Nephron progenitor cell (in vitro differentiated cells): ENCODE measurements around the gene STEAP3.

Experiments
- DNase-seq: peaks from one replicate; pipeline ENCODE4 v3.0.0; 2021
- H3K27ac Mint-ChIP-seq: 2 replicates; pipeline ENCODE4 v1.8.0; 2021; ENCODE audit warnings: mild to moderate bottlenecking, moderate library complexity, mixed read lengths
- H3K27me3 Mint-ChIP-seq: 2 replicates; pipeline ENCODE4 v1.8.0; 2021; ENCODE audit warnings: mild to moderate bottlenecking, low read depth, mixed read lengths; ENCODE audit not compliant: poor library complexity
- H3K36me3 Mint-ChIP-seq: 2 replicates; pipeline ENCODE4 v1.8.0; 2021; ENCODE audit warnings: low read depth, mixed read lengths
- H3K4me1 Mint-ChIP-seq: 2 replicates; pipeline ENCODE4 v1.8.0; 2021; ENCODE audit warnings: mixed read lengths
- H3K4me3 Mint-ChIP-seq: 2 replicates; pipeline ENCODE4 v1.8.0; 2021; ENCODE audit warnings: mild to moderate bottlenecking, moderate library complexity, mixed read lengths
- H3K9me3 Mint-ChIP-seq: 2 replicates; pipeline ENCODE4 v1.8.0; 2021; ENCODE audit warnings: mild to moderate bottlenecking, moderate library complexity, mixed read lengths
- TF ChIP-seq, protein P1 (sequence below): fragments of 200-600 bp; sonication (generic); IDR thresholded peaks from 2 replicates; pipeline ENCODE4 v1.5.0; 2021; ENCODE audit warnings: antibody characterized with exemption

The STEAP3 gene

DNA sequence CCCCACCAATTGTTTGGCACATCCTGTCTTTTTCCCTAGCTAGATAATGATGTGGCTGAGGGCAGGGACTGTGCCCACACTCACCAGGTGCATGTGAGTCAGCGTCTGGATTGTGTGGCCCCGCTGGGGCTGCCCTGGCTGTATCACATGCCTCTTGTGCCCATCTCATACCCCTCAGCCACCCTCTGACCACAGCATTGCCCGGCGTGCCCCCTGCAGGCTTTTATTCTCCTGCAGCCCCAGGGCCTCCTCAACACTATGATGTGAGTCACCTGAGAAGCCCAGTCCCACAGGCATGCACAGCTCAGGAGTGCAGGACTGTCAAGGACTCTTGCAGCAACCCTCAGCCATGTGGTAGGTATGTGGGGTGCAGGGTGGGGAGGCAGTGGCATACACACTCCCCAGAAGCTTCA is 14.8 kb upstream of the STEAP3 start:
- peaks cover 30% of the 10 kb centered on the region for H3K27me3 Mint-ChIP-seq
- H3K36me3 Mint-ChIP-seq = no peaks in the 10 kb centered on the region

DNA sequence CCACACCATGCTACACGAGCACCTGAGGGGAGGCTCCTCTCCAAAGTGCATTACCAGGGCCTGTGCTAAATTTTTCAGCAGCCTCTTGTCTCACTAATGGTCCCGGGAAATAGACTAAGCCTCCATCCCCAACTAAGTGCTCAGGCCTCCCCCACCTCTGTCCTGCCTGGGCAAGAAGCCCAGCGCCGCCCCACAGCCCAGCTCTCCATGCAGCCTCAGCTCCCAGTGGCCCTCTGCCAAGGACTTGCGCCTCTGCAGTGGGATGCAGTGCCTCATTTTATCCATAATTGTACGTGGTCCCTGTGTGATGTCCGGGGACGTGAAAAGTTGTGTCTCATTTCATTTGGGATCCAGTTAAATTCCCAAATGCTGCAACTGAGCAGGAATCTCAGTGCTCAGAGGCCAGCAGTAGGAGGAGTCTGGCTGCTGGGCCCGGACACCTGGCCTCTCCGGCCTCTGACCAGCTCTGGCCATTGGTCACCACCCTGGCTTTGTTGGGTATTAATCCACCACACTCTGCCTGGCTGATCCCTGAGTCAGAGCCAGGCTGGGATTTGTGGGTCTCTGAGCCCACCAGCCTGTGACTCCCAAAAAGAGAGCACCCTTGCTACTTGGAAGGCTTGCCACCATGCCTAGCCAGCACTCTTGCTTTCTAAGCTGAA is 11.4 kb upstream of the STEAP3 start:
- H3K4me3 Mint-ChIP-seq = no peak overlapping the region
- H3K27ac Mint-ChIP-seq = no peak overlapping the region
- no peak for DNase-seq
- peaks cover 43% of the 10 kb centered on the region for H3K27me3 Mint-ChIP-seq
- H3K9me3 Mint-ChIP-seq = no peaks in the 10 kb centered on the region
- H3K36me3 Mint-ChIP-seq = no peaks in the 10 kb centered on the region
- H3K4me1 Mint-ChIP-seq = no peaks in the 10 kb centered on the region
- TF ChIP-seq, protein P1, sequence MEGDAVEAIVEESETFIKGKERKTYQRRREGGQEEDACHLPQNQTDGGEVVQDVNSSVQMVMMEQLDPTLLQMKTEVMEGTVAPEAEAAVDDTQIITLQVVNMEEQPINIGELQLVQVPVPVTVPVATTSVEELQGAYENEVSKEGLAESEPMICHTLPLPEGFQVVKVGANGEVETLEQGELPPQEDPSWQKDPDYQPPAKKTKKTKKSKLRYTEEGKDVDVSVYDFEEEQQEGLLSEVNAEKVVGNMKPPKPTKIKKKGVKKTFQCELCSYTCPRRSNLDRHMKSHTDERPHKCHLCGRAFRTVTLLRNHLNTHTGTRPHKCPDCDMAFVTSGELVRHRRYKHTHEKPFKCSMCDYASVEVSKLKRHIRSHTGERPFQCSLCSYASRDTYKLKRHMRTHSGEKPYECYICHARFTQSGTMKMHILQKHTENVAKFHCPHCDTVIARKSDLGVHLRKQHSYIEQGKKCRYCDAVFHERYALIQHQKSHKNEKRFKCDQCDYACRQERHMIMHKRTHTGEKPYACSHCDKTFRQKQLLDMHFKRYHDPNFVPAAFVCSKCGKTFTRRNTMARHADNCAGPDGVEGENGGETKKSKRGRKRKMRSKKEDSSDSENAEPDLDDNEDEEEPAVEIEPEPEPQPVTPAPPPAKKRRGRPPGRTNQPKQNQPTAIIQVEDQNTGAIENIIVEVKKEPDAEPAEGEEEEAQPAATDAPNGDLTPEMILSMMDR = no peak

More for the DNA sequence above, 14.8 kb upstream of the STEAP3 start:
- H3K4me3 Mint-ChIP-seq = no peak overlapping the region
- H3K27ac Mint-ChIP-seq = no peak overlapping the region
- H3K9me3 Mint-ChIP-seq = no peaks in the 10 kb centered on the region
- H3K4me1 Mint-ChIP-seq = no peaks in the 10 kb centered on the region
- no peak for DNase-seq
- TF ChIP-seq, protein P1 = no peak

DNA sequence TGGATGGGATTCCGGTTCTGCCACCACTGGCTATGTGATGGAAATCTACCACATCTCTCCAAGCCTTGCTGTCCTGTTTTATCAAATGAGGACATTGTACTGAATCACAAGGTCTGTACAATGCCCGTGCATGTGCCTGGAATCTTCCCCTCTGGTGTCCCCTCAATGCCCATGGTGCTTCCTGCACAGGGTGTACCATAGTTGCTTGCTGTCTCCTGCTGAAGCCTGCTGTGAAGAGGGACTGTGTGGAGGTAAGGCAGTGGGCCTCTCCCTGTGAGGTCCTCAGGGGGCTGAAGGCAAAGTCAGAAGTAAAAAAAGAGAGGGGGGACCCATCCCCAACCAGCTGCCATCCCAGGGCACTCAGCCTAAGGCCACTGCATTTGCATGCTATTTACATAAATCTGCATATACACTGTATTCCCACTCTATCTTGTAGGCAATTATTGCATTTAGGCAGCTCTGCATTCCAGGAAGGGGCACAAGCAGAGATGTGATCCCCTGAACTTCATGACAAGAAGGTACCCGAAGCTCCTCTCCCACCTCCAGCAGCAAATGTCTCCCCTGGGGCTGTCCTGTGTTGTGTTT is 9.1 kb upstream of the STEAP3 start:
- TF ChIP-seq, protein P1 = no peak
- DNase-seq = no peak
- peaks cover 34% of the 10 kb centered on the region for H3K27me3 Mint-ChIP-seq
- no peaks in the 10 kb centered on the region for H3K4me1 Mint-ChIP-seq
- no peaks in the 10 kb centered on the region for H3K9me3 Mint-ChIP-seq
- no peak overlapping the region for H3K27ac Mint-ChIP-seq
- H3K36me3 Mint-ChIP-seq = no peaks in the 10 kb centered on the region
- no peak overlapping the region for H3K4me3 Mint-ChIP-seq

DNA sequence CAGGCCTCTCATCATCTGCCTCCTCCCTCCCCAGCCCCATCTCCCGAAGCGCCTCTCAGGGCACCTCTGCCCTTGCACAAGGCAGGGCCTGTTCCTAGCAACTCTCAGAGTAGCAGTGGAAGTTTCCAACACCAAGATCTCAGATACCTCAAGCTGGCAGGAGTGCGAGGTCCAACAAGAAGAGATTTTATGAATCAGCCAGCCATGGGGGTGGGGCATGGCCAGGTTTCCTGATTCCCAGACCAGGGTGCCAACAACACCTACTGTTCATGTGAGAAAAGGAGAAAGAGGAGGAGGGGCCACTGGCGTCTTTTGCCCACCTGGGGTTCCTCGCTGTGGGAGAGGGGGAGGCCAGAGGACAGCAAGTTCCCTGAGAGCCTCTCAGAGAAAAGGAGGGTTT is 6.6 kb upstream of the STEAP3 start:
- TF ChIP-seq, protein P1 = no peak
- peaks cover 14% of the 10 kb centered on the region for H3K4me1 Mint-ChIP-seq

DNA sequence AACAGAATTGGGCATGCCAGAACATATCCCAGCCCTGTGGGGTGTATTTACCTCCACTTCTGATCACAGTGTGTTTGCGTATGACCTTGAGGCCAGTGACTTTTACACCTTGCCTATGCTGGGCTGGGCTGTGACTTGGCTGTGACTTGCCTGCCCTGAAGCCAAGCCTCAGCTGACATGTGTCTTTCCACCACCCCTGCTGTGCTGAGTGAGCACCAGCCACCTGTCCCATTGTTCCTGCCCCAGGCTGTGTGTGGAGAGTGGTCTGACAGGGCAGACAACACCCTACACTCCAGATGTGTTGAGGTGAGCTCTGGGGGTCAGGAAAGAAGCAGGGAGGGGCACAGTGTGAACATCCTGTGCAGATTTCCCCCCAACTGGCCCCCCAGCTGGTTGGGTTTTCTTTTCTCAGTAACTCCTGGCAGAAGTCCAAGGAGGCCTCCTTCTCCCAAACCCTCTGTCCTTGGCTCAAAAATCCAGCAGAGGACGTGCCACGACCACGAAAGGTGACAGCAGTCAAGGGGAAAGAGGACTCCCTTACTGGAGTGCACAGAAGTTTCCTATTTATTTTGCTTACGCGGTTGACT is 5.1 kb upstream of the STEAP3 start:
- H3K9me3 Mint-ChIP-seq = no peaks in the 10 kb centered on the region
- H3K4me1 Mint-ChIP-seq = peaks cover 16% of the 10 kb centered on the region
- TF ChIP-seq, protein P1 = no peak
- peaks cover 59% of the 10 kb centered on the region for H3K27me3 Mint-ChIP-seq
- H3K4me3 Mint-ChIP-seq = no peak overlapping the region
- no peaks in the 10 kb centered on the region for H3K36me3 Mint-ChIP-seq
- no peak for DNase-seq
- no peak overlapping the region for H3K27ac Mint-ChIP-seq

More for the DNA sequence above, 6.6 kb upstream of the STEAP3 start:
- no peaks in the 10 kb centered on the region for H3K36me3 Mint-ChIP-seq
- peaks cover 44% of the 10 kb centered on the region for H3K27me3 Mint-ChIP-seq
- no peak for DNase-seq
- no peak overlapping the region for H3K4me3 Mint-ChIP-seq
- no peak overlapping the region for H3K27ac Mint-ChIP-seq
- no peaks in the 10 kb centered on the region for H3K9me3 Mint-ChIP-seq
